PC-9 (cell line): ENCODE results near the gene UBE2G2. TPM values are rescaled to one million over a fixed set of nuclear protein-coding genes. Genes with fewer than 3 reads are reported as not detected.

Source experiments
- BruUV-seq: library from RNA; stranded (reverse); fragments of 400-500 nt; replicated peaks from 2 replicates; lab custom pipeline; 2021; lab: Mats Ljungman, UMichigan
- CTCF ChIA-PET: fragments of 300-600 bp; sonication (Branson Sonifier 250); formaldehyde crosslinking; loops from one replicate; lab custom pipeline; 2022; ENCODE audit warnings: antibody characterized with exemption; lab: Charles Lee
- POLR2A ChIA-PET: fragments of 300-600 bp; sonication (Branson Sonifier 250); formaldehyde crosslinking; loops from one replicate; lab custom pipeline; 2022; ENCODE audit warnings: antibody characterized with exemption; ENCODE audit not compliant: unreplicated experiment; lab: Charles Lee
- DNase-seq, 2 experiments: peaks; one replicate each; pipeline versions ENCODE4 v3.0.0 to v3.0.0-alpha.2; 2015 to 2022; ENCODE audit warnings: mixed read lengths in 1 of 2
- H2AFZ ChIP-seq: fragments of 200-600 bp; sonication (generic); 2 replicates; pipeline ENCODE4 v1.8.1; 2017; ENCODE audit warnings: antibody characterized with exemption
- H3F3A ChIP-seq: fragments of 200-600 bp; sonication (generic); 2 replicates; pipeline ENCODE4 v1.8.1; 2017; ENCODE audit warnings: antibody characterized with exemption, mild to moderate bottlenecking, low read depth; ENCODE audit not compliant: insufficient read depth
- H3K27ac ChIP-seq: fragments of 200-600 bp; sonication (generic); 2 replicates; pipeline ENCODE4 v1.6.1; 2016; ENCODE audit warnings: mixed run types
- H3K27me3 ChIP-seq: fragments of 200-600 bp; sonication (generic); 2 replicates; pipeline ENCODE4 v1.6.1; 2016; ENCODE audit warnings: low read depth, mixed run types; ENCODE audit not compliant: insufficient read depth
- H3K36me3 ChIP-seq: fragments of 200-600 bp; sonication (generic); 2 replicates; pipeline ENCODE4 v1.6.1; 2016; ENCODE audit warnings: low read depth, mixed run types
- H3K4me1 ChIP-seq: fragments of 200-600 bp; sonication (generic); replicated peaks from 2 replicates; pipeline ENCODE4 v1.6.1; 2016; ENCODE audit warnings: mixed run types; ENCODE audit not compliant: insufficient read depth
- H3K4me2 ChIP-seq: fragments of 200-600 bp; sonication (generic); 2 replicates; pipeline ENCODE4 v1.6.1; 2017; ENCODE audit warnings: mixed run types
- H3K4me3 ChIP-seq: fragments of 200-600 bp; sonication (generic); 2 replicates; pipeline ENCODE4 v1.6.1; 2016; ENCODE audit warnings: mixed run types
- H3K79me2 ChIP-seq: fragments of 200-600 bp; sonication (generic); 2 replicates; pipeline ENCODE4 v1.6.1; 2017; ENCODE audit warnings: low read depth, mixed run types
- H3K9me2 ChIP-seq: fragments of 200-600 bp; sonication (generic); 2 replicates; pipeline ENCODE4 v1.8.1; 2017; ENCODE audit warnings: mild to moderate bottlenecking; ENCODE audit not compliant: insufficient read depth
- H3K9me3 ChIP-seq: fragments of 200-600 bp; sonication (generic); 2 replicates; pipeline ENCODE4 v1.8.1; 2016; ENCODE audit warnings: low read depth; ENCODE audit not compliant: insufficient read depth
- H4K20me1 ChIP-seq: fragments of 200-600 bp; sonication (generic); 2 replicates; pipeline ENCODE4 v1.8.1; 2017; ENCODE audit not compliant: insufficient read depth
- CTCF ChIP-seq: fragments of 200-600 bp; sonication (generic); conservative IDR thresholded peaks from 2 replicates; pipeline ENCODE4 v1.6.1; 2017; ENCODE audit warnings: mixed run types, antibody characterized with exemption, mild to moderate bottlenecking, moderate library complexity
- EZH2 ChIP-seq: fragments of 200-600 bp; sonication (generic); IDR thresholded peaks from 2 replicates; pipeline ENCODE4 v1.8.0; 2017; ENCODE audit warnings: antibody characterized with exemption, low read depth
- intact Hi-C: fragments of 100-400 bp; cut with micrococcal nuclease; formaldehyde crosslinking; loops from one replicate; pipeline ENCODE4 v1.10.0; 2022; ENCODE audit not compliant: unreplicated experiment
- total RNA-seq: library from RNA; stranded (reverse); gene quantifications from 2 replicates; pipeline ENCODE4 v1.2.3, GENCODE V29; 2021

UBE2G2 gene
- total RNA-seq, 1 experiment from 2014 or later: 51.9 TPM

DNA sequence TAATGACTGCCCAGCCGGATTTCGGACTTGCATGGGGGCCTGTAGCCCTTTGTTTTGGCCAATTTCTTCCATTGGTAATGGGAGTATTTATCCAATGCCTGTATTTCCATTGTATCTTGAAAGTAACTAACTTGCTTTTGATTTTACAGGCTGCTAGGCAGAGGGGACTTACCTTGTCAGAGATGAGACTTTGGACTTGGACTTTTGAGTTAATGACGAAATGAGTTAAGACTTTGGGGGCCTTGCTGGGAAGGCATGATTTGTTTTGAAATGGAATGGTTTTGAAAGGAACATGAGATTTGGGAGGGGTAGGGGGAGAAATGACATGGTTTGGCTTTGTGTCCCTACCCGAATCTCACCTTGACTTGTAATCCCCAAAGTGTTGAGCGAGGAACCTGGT is 9.6 kb downstream of the UBE2G2 start:
- no peak for DNase-seq
- H3K4me3 ChIP-seq: no peak overlapping the region
- H3K79me2 ChIP-seq: peaks cover 63% of the 10 kb centered on the region
- peaks cover 6% of the 10 kb centered on the region; the same call in 1 of the 2 replicates for H3K36me3 ChIP-seq
- ChIA-PET CTCF (interaction anchor here (0.6 kb wide), 1 partner anchor 569 kb away, joined by 3 read pairs; no protein-coding TSS in a partner anchor), POLR2A (no interaction called here)
- H3K9me3 ChIP-seq: no peaks in the 10 kb centered on the region
- no peaks in the 10 kb centered on the region for H3K9me2 ChIP-seq
- no peak overlapping the region for H3K4me2 ChIP-seq
- no peaks in the 10 kb centered on the region for H3K4me1 ChIP-seq
- no peaks in the 10 kb centered on the region for H3K27me3 ChIP-seq
- no peak for TF ChIP-seq EZH2
- TF ChIP-seq CTCF: no peak
- BruUV-seq: no TSS peak
- peaks cover 25% of the 10 kb centered on the region for H4K20me1 ChIP-seq
- no peak overlapping the region for H2AFZ ChIP-seq
- intact Hi-C loops: no loop called here
- H3K27ac ChIP-seq: no peak overlapping the region
- no peaks in the 10 kb centered on the region for H3F3A ChIP-seq

DNA sequence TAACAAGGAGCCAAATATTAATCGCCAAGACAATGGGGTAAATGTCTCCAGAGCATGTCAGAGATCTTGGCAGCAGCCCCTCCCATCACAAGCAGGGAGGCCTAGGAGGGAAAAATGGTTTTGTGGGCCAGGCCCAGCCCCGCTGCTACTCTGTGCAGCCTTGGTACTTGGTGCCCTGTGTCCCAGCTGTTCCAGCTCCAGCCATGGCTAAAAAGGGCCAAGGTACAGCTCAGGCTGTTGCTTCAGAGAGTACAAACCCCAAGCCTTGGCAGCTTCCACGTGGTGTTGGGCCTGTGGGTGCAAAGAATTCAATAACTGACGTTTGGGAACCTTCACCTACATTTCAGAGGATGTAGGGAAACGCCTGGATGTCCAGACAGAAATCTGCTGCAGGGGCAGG is 10.4 kb downstream of the UBE2G2 start:
- peaks cover 19% of the 10 kb centered on the region for H4K20me1 ChIP-seq
- ChIA-PET POLR2A (no interaction called here), CTCF (no interaction called here)
- H3K4me3 ChIP-seq: no peak overlapping the region
- peaks cover 56% of the 10 kb centered on the region for H3K79me2 ChIP-seq
- TF ChIP-seq CTCF (no peak), EZH2 (no peak)
- no peaks in the 10 kb centered on the region for H3F3A ChIP-seq
- no peak overlapping the region for H2AFZ ChIP-seq
- intact Hi-C loops: no loop called here
- H3K9me3 ChIP-seq: no peaks in the 10 kb centered on the region
- no peaks in the 10 kb centered on the region for H3K36me3 ChIP-seq
- no TSS peak for BruUV-seq
- DNase-seq: no peak
- H3K4me2 ChIP-seq: no peak overlapping the region
- no peaks in the 10 kb centered on the region for H3K4me1 ChIP-seq
- no peaks in the 10 kb centered on the region for H3K9me2 ChIP-seq
- H3K27me3 ChIP-seq: no peaks in the 10 kb centered on the region
- H3K27ac ChIP-seq: no peak overlapping the region

GRCh38 chr21:44790368-44790767 is 11.3 kb downstream of the UBE2G2 start:
- H3K36me3 ChIP-seq: no peaks in the 10 kb centered on the region
- no peak overlapping the region for H2AFZ ChIP-seq
- no peaks in the 10 kb centered on the region for H3K4me1 ChIP-seq
- H3K4me2 ChIP-seq: no peak overlapping the region
- intact Hi-C loops: no loop called here
- H3K27ac ChIP-seq: no peak overlapping the region
- peaks cover 21% of the 10 kb centered on the region for H4K20me1 ChIP-seq
- H3K9me3 ChIP-seq: no peaks in the 10 kb centered on the region
- H3K27me3 ChIP-seq: no peaks in the 10 kb centered on the region
- ChIA-PET POLR2A (no interaction called here), CTCF (no interaction called here)
- no TSS peak for BruUV-seq
- H3K79me2 ChIP-seq: peaks cover 54% of the 10 kb centered on the region
- no peaks in the 10 kb centered on the region for H3K9me2 ChIP-seq
- no peaks in the 10 kb centered on the region for H3F3A ChIP-seq
- DNase-seq: no peak
- H3K4me3 ChIP-seq: no peak overlapping the region
- TF ChIP-seq EZH2: no peak
- no peak for TF ChIP-seq CTCF
